ENCODE measurements around the gene DNM3.

GRCh38 chr1:171912509-171913175 is 71.3 kb downstream of the DNM3 start:
- no peak for TF ChIP-seq POLR2AphosphoS5 (IDR thresholded peaks at IDR 0.05; ENCODE audit: borderline replicate concordance, low read depth, low read length)
- no peak for TF ChIP-seq EZH2 (IDR thresholded peaks at IDR 0.05)

All from SK-N-MC (cell line).